H1 (cell line): ENCODE data around the gene OLFML2B.

ENCODE experiments used
- CEBPB ChIP-seq: IDR thresholded peaks from 2 replicates; pipeline ENCODE4 v1.6.1; 2012; ENCODE audit warnings: low read depth, low read length
- CREB1 ChIP-seq: IDR thresholded peaks from 2 replicates; pipeline ENCODE4 v1.6.1; 2012; ENCODE audit warnings: inconsistent platforms
- GABPA ChIP-seq: IDR thresholded peaks from 2 replicates; pipeline ENCODE4 v1.6.1; 2011; ENCODE audit warnings: mild to moderate bottlenecking, low read length, moderate library complexity, borderline replicate concordance; ENCODE audit not compliant: insufficient read depth
- HDAC2 ChIP-seq, 2 experiments: fragments of 300-600 bp in 1 of 2; sonication (generic) in 1 of 2; IDR thresholded peaks; 2 replicates each; pipeline ENCODE4 v1.6.1; 2011 to 2012; ENCODE audit warnings: low read depth in 2 of 2, low read length in 2 of 2, mild to moderate bottlenecking in 2 of 2, moderate library complexity in 2 of 2, borderline replicate concordance in 1 of 2, inconsistent platforms in 1 of 2
- JUN ChIP-seq: IDR thresholded peaks from 2 replicates; pipeline ENCODE4 v1.6.1; 2011; ENCODE audit warnings: low read depth, mild to moderate bottlenecking, improper control_type of control experiment, low read length
- POLR2A ChIP-seq, 2 experiments: IDR thresholded peaks; 1 replicate in 1 of 2; 2 replicates in 1 of 2; pipeline ENCODE4 v1.6.1; 2011; ENCODE audit warnings: low read depth in 2 of 2, low read length in 2 of 2, mild to moderate bottlenecking in 2 of 2; ENCODE audit errors: control extremely low read depth in 1 of 2
- POLR2AphosphoS5 ChIP-seq: IDR thresholded peaks from 2 replicates; pipeline ENCODE4 v1.6.1; 2011; ENCODE audit warnings: low read depth, low read length
- SRF ChIP-seq: IDR thresholded peaks from 2 replicates; pipeline ENCODE4 v1.6.1; 2011; ENCODE audit warnings: mild to moderate bottlenecking, low read depth, low read length, moderate library complexity
- SUZ12 ChIP-seq: fragments of 200-600 bp; sonication (generic); IDR thresholded peaks from 2 replicates; pipeline ENCODE4 v1.6.1; 2012; ENCODE audit warnings: mild to moderate bottlenecking, inconsistent platforms, low read length, moderate library complexity, mixed read lengths
- TAF1 ChIP-seq: IDR thresholded peaks from 2 replicates; pipeline ENCODE4 v1.6.1; 2011; ENCODE audit warnings: mild to moderate bottlenecking, low read depth, low read length
- TCF12 ChIP-seq: IDR thresholded peaks from 2 replicates; pipeline ENCODE4 v1.6.1; 2011; ENCODE audit warnings: low read depth, mild to moderate bottlenecking, low read length
- TF ChIP-seq, protein P1 (sequence below), 3 experiments: IDR thresholded peaks; 1 replicate in 2 of 3; 2 replicates in 1 of 3; pipeline versions ENCODE4 v1.5.1 to v1.6.1; 2011; ENCODE audit warnings: low read length in 3 of 3, mild to moderate bottlenecking in 3 of 3, inconsistent platforms in 2 of 3, low read depth in 1 of 3, moderate library complexity in 1 of 3; ENCODE audit not compliant: insufficient read depth in 1 of 3; ENCODE audit errors: control extremely low read depth in 1 of 3
- TF ChIP-seq, protein P2 (sequence below): IDR thresholded peaks from 2 replicates; pipeline ENCODE4 v1.6.1; 2012; ENCODE audit warnings: inconsistent platforms
- TF ChIP-seq, protein P3 (sequence below): IDR thresholded peaks from 2 replicates; pipeline ENCODE4 v1.6.1; 2012; ENCODE audit warnings: inconsistent platforms

DNA sequence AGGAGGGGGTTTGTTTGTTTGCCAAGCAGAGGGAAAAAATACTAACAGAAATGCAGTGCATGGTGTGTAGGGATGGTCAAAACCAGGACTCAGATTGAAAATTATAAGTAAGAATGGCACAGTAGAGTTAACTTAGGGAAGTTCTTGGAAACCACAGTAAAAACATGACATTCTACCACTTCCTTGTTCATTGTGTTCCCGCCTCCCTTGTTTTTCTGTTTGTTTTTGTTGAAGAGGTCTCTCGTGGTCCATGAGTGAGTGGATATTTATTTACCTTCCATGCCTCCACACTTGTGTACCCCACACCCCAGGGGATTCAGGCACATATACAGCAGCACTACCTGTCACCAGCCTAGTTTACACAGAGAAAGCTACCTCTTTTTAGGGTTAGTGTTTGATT, 69.6 kb downstream of the OLFML2B start:
- TF ChIP-seq, protein P1, sequence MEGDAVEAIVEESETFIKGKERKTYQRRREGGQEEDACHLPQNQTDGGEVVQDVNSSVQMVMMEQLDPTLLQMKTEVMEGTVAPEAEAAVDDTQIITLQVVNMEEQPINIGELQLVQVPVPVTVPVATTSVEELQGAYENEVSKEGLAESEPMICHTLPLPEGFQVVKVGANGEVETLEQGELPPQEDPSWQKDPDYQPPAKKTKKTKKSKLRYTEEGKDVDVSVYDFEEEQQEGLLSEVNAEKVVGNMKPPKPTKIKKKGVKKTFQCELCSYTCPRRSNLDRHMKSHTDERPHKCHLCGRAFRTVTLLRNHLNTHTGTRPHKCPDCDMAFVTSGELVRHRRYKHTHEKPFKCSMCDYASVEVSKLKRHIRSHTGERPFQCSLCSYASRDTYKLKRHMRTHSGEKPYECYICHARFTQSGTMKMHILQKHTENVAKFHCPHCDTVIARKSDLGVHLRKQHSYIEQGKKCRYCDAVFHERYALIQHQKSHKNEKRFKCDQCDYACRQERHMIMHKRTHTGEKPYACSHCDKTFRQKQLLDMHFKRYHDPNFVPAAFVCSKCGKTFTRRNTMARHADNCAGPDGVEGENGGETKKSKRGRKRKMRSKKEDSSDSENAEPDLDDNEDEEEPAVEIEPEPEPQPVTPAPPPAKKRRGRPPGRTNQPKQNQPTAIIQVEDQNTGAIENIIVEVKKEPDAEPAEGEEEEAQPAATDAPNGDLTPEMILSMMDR (IDR thresholded peaks at IDR 0.05; ENCODE audit: control extremely low read depth in 1 of 3, insufficient read depth in 1 of 3, low read depth in 1 of 3, low read length in 3 of 3): no peak
- TF ChIP-seq, protein P2, sequence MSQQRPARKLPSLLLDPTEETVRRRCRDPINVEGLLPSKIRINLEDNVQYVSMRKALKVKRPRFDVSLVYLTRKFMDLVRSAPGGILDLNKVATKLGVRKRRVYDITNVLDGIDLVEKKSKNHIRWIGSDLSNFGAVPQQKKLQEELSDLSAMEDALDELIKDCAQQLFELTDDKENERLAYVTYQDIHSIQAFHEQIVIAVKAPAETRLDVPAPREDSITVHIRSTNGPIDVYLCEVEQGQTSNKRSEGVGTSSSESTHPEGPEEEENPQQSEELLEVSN: no peak
- TF ChIP-seq TAF1: no peak
- TF ChIP-seq CREB1: no peak
- no peak for TF ChIP-seq POLR2AphosphoS5
- TF ChIP-seq TCF12: no peak
- no peak for TF ChIP-seq SRF
- no peak for TF ChIP-seq POLR2A (IDR thresholded peaks at IDR 0.05; ENCODE audit: control extremely low read depth in 1 of 2, low read depth in 2 of 2, low read length in 2 of 2)
- TF ChIP-seq JUN: no peak
- TF ChIP-seq HDAC2 (IDR thresholded peaks at IDR 0.05; ENCODE audit: borderline replicate concordance in 1 of 2, low read depth in 2 of 2, low read length in 2 of 2): no peak
- no peak for TF ChIP-seq SUZ12
- no peak for TF ChIP-seq GABPA
- TF ChIP-seq, protein P3, sequence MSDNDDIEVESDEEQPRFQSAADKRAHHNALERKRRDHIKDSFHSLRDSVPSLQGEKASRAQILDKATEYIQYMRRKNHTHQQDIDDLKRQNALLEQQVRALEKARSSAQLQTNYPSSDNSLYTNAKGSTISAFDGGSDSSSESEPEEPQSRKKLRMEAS: no peak
- TF ChIP-seq CEBPB: no peak
